ENCODE results near the gene PTPN14.

Gene PTPN14

GRCh38 chr1:214360525-214361164 is 190.8 kb downstream of the PTPN14 start:
- ATAC-seq, result no peak
- TF ChIP-seq CSRNP3 (CRISPR knock-in tag; IDR thresholded peaks at IDR 0.05), result no peak
- TF ChIP-seq ZNF70 (CRISPR knock-in tag; IDR thresholded peaks at IDR 0.05), result no peak
- TF ChIP-seq OSR1 (CRISPR knock-in tag; IDR thresholded peaks at IDR 0.05), result no peak
- TF ChIP-seq GLIS3 (CRISPR knock-in tag; IDR thresholded peaks at IDR 0.05), result no peak

GRCh38 chr1:214360116-214360515 is 191.3 kb downstream of the PTPN14 start:
- TF ChIP-seq ZFP3 (CRISPR knock-in tag; IDR thresholded peaks at IDR 0.05) (no peak), CREB5 (CRISPR knock-in tag; IDR thresholded peaks at IDR 0.05; ENCODE audit: low read depth) (no peak), POU6F1 (CRISPR knock-in tag; IDR thresholded peaks at IDR 0.05; ENCODE audit: borderline replicate concordance, low read depth) (no peak), TSHZ2 (CRISPR knock-in tag; IDR thresholded peaks at IDR 0.05) (no peak), OSR1 (CRISPR knock-in tag; IDR thresholded peaks at IDR 0.05) (no peak), RARB (CRISPR knock-in tag; IDR thresholded peaks at IDR 0.05) (no peak), ARNTL (CRISPR knock-in tag; IDR thresholded peaks at IDR 0.05; ENCODE audit: borderline replicate concordance, low read depth) (no peak), TCF4 (CRISPR knock-in tag; IDR thresholded peaks at IDR 0.05; ENCODE audit: borderline replicate concordance) (no peak), BACH2 (CRISPR knock-in tag; IDR thresholded peaks at IDR 0.05; ENCODE audit: borderline replicate concordance) (no peak), ZNF8 (CRISPR knock-in tag; IDR thresholded peaks at IDR 0.05) (no peak), TOX (CRISPR knock-in tag; IDR thresholded peaks at IDR 0.05; ENCODE audit: borderline replicate concordance) (no peak), ZNF70 (CRISPR knock-in tag; IDR thresholded peaks at IDR 0.05) (no peak), ZC3H10 (CRISPR knock-in tag; IDR thresholded peaks at IDR 0.05) (no peak), GLIS3 (CRISPR knock-in tag; IDR thresholded peaks at IDR 0.05) (no peak), ESRRG (CRISPR knock-in tag; IDR thresholded peaks at IDR 0.05) (no peak), ZFP30 (CRISPR knock-in tag; IDR thresholded peaks at IDR 0.05) (no peak)
- ATAC-seq, result no peak

- ATAC-seq, result peak; percentile 74
- no peak for TF ChIP-seq RARB (CRISPR knock-in tag; IDR thresholded peaks at IDR 0.05)
- no peak for TF ChIP-seq OSR1 (CRISPR knock-in tag; IDR thresholded peaks at IDR 0.05)
- no peak for TF ChIP-seq ZNF70 (CRISPR knock-in tag; IDR thresholded peaks at IDR 0.05)
- peak; percentile 5; the same call in 1 of the 2 replicates for TF ChIP-seq TOX (CRISPR knock-in tag; IDR thresholded peaks at IDR 0.05; ENCODE audit: borderline replicate concordance)
These were observed 196.8 kb downstream of the PTPN14 start for GRCh38 chr1:214354440-214355148.

GRCh38 chr1:214352838-214353237 is 198.6 kb downstream of the PTPN14 start:
- no peak for TF ChIP-seq CSDC2 (CRISPR knock-in tag; IDR thresholded peaks at IDR 0.05)
- TF ChIP-seq SNAI2 (CRISPR knock-in tag; IDR thresholded peaks at IDR 0.05), result no peak
- no peak for TF ChIP-seq ISL1 (CRISPR knock-in tag; IDR thresholded peaks at IDR 0.05)
- no peak for TF ChIP-seq TSHZ2 (CRISPR knock-in tag; IDR thresholded peaks at IDR 0.05)
- TF ChIP-seq GLIS3 (CRISPR knock-in tag; IDR thresholded peaks at IDR 0.05), result no peak
- TF ChIP-seq ESRRG (CRISPR knock-in tag; IDR thresholded peaks at IDR 0.05), result no peak
- no peak for TF ChIP-seq PPARA (CRISPR knock-in tag; IDR thresholded peaks at IDR 0.05; ENCODE audit: borderline replicate concordance)
- no peak for TF ChIP-seq RARB (CRISPR knock-in tag; IDR thresholded peaks at IDR 0.05)
- no peak for ATAC-seq

Measured in SK-N-SH treated with all-trans-retinoic acid at 6 μM for 48 hours (cell line).